Spleen (tissue), 7 donors: ENCODE results near the gene RFNG.

Source experiments
- POLR2A ChIP-seq, 3 donors: fragments of 450-650 bp; IDR thresholded peaks; one replicate each; pipeline ENCODE4 v1.5.1; 2017; ENCODE audit warnings: antibody characterized with exemption in 3 of 3, mild to moderate bottlenecking in 1 of 3
- TF ChIP-seq, protein P1 (sequence below), 11 experiments: fragments of 200-600 bp in 7 of 11; fragments of 450-650 bp in 4 of 11; sonication (generic) in 4 of 11; IDR thresholded peaks in 8 of 11; conservative IDR thresholded peaks in 3 of 11; 1 replicate in 7 of 11; 2 replicates in 4 of 11; pipeline versions ENCODE4 v1.4.0 to v1.8.0; 2016 to 2021; ENCODE audit warnings: antibody characterized with exemption in 11 of 11, inconsistent platforms in 4 of 11, mild to moderate bottlenecking in 1 of 11
- donor health status: DM: no; HTN: no; CAD: no; lungs with moderate emphysema.
- donor health status: DM: no; HTN: no; CAD: no.
- donor health status: DM: no; HTN: no; CAD: no.

DNA sequence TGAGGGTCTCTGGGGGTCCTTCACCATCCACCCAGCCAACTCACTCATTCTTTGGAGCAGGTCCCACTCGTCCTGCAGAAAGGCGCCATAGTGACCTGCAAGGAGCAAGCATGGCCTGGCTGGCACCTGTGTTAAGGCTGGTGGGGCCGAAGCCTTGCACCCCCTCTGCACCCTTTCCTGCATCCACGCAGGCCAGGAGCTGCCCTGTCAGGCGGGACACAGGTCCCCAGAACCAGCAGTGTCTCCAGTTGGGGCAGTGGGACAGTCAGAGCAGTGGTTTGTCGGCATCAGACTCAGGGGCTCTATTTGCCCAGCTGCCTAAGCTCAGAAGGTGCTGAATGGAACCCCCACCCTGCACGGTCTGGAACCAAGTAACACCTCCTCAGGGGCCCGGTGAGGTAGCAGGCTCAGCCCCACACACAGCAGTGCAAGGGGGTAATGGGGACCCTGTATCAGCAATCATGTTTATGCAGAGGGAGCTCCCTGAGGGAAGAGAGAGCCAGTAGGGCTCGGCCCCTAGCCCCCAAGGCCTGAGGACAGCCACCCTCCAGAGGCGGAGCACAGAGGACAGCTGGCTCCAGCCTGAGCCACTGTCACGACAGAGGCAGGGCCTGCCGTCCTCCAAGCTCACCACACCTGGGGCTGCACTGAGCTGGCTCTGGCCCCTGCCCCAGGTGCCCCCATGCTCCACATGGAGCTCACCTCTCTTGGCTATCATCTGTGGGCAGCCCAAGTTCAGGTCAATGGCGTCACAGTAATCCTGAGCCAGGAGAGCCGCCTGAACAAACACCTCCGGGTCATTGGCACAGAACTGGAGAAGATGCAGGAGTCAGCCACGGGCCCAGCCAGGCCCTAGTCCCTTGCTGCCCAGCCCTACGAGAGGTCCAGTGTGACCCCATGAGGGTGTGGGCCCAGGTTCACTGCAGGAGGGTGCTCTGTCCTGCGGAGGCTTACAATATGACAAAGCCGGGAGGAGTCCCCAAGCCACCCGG lies 12.1 kb upstream of the RFNG start:
- TF ChIP-seq, protein P1, sequence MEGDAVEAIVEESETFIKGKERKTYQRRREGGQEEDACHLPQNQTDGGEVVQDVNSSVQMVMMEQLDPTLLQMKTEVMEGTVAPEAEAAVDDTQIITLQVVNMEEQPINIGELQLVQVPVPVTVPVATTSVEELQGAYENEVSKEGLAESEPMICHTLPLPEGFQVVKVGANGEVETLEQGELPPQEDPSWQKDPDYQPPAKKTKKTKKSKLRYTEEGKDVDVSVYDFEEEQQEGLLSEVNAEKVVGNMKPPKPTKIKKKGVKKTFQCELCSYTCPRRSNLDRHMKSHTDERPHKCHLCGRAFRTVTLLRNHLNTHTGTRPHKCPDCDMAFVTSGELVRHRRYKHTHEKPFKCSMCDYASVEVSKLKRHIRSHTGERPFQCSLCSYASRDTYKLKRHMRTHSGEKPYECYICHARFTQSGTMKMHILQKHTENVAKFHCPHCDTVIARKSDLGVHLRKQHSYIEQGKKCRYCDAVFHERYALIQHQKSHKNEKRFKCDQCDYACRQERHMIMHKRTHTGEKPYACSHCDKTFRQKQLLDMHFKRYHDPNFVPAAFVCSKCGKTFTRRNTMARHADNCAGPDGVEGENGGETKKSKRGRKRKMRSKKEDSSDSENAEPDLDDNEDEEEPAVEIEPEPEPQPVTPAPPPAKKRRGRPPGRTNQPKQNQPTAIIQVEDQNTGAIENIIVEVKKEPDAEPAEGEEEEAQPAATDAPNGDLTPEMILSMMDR (IDR thresholded peaks at IDR 0.05 in 8 of 11, conservative IDR thresholded peaks at IDR 0.05 in 3 of 11) = no peak
- TF ChIP-seq POLR2A (IDR thresholded peaks at IDR 0.05) = no peak
